Cortex of kidney (tissue), 1 donor: Measurements from ENCODE around the gene EGFR.
"Not testable (repeated sequence)": the region's sequence is repeated elsewhere in the genome, so short reads cannot be mapped to it uniquely, and the experiment has no call there.

Experiments used
- DNase-seq: peaks from one replicate; lab custom pipeline; 2025; lab: John Stamatoyannopoulos, UW

EGFR gene

GRCh38 chr7:55147101-55147500 is 128.3 kb downstream of the EGFR start:
- DNase-seq = no peak

- DNase-seq = no peak
Measured at GRCh38 chr7:55147736-55148135, 128.9 kb downstream of the EGFR start.

- no peak for DNase-seq
Measured at GRCh38 chr7:55148571-55148970, 129.8 kb downstream of the EGFR start.

GRCh38 chr7:55149001-55149400 is 130.2 kb downstream of the EGFR start:
- DNase-seq = no peak

GRCh38 chr7:55150166-55150565 is 131.3 kb downstream of the EGFR start:
- DNase-seq = no peak

- DNase-seq = no peak
Measured at GRCh38 chr7:55150709-55151451, 132.1 kb downstream of the EGFR start.

GRCh38 chr7:55152516-55152915 is 133.7 kb downstream of the EGFR start:
- no peak for DNase-seq

GRCh38 chr7:55154096-55154495 is 135.3 kb downstream of the EGFR start:
- no peak for DNase-seq

GRCh38 chr7:55155351-55156117 is 136.7 kb downstream of the EGFR start:
- no peak for DNase-seq

- DNase-seq = no peak
Measured at GRCh38 chr7:55156919-55157763, 138.3 kb downstream of the EGFR start.

GRCh38 chr7:55157764-55158105 is 138.9 kb downstream of the EGFR start:
- no peak for DNase-seq

GRCh38 chr7:55158541-55159382 is 139.9 kb downstream of the EGFR start:
- DNase-seq = no peak

GRCh38 chr7:55160539-55160938 is 141.7 kb downstream of the EGFR start:
- no peak for DNase-seq

- DNase-seq = no peak
Measured at GRCh38 chr7:55161154-55161687, 142.4 kb downstream of the EGFR start.

- DNase-seq = no peak
Measured at GRCh38 chr7:55162476-55162875, 143.7 kb downstream of the EGFR start.

GRCh38 chr7:55163733-55164132 is 144.9 kb downstream of the EGFR start:
- no peak for DNase-seq

GRCh38 chr7:55164527-55164926 is 145.7 kb downstream of the EGFR start:
- no peak for DNase-seq

- no peak for DNase-seq
Measured at GRCh38 chr7:55165176-55165861, 146.5 kb downstream of the EGFR start.

- DNase-seq = not testable (repeated sequence)
Measured at GRCh38 chr7:55167296-55167695, 148.5 kb downstream of the EGFR start.

GRCh38 chr7:55170335-55171069 is 151.7 kb downstream of the EGFR start:
- no peak for DNase-seq
